Endothelial cell of umbilical vein (primary cell): ENCODE data around the gene HSD17B11.

ENCODE experiments used
- MYC ChIP-seq: IDR thresholded peaks from one replicate; pipeline ENCODE4 v1.6.1; 2011; ENCODE audit warnings: mild to moderate bottlenecking, low read depth, low read length
- POLR2A ChIP-seq: IDR thresholded peaks from 2 replicates; pipeline ENCODE4 v1.6.1; 2012; ENCODE audit warnings: low read depth, mild to moderate bottlenecking, control low read depth, low read length
- POLR2AphosphoS5 ChIP-seq: IDR thresholded peaks from 2 replicates; pipeline ENCODE4 v1.6.1; 2012; ENCODE audit warnings: low read depth, mild to moderate bottlenecking, control low read depth, low read length, moderate library complexity; ENCODE audit not compliant: insufficient read depth
- TF ChIP-seq, protein P1 (sequence below), 2 donors: IDR thresholded peaks; 1 replicate in 1 of 2; 2 replicates in 1 of 2; pipeline ENCODE4 v1.5.1; 2011; ENCODE audit warnings: low read length in 2 of 2, mild to moderate bottlenecking in 2 of 2, moderate library complexity in 2 of 2, control low read depth in 1 of 2, inconsistent platforms in 1 of 2, low read depth in 1 of 2; ENCODE audit not compliant: insufficient read depth in 1 of 2; ENCODE audit errors: extremely low read depth in 1 of 2

DNA sequence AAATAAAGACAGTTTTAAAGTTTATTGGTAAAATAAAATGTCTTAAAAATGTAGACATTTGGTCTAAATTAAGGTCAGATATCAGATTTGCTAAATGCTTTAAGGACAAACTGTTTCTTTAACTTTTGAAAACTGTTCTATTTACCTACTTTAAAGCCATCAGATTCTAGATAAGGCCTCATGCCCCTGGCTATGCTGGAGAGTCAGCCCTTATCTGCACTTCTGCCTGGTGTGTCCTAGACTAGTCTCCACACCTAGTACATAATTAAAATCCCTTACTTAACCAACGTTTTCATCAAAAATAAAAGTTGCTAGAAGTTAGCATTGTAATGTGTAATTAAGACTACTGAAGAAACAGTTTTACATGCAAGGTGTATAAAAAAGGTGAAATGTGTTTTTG is 25.6 kb downstream of the HSD17B11 start:
- TF ChIP-seq MYC: no peak
- TF ChIP-seq, protein P1, sequence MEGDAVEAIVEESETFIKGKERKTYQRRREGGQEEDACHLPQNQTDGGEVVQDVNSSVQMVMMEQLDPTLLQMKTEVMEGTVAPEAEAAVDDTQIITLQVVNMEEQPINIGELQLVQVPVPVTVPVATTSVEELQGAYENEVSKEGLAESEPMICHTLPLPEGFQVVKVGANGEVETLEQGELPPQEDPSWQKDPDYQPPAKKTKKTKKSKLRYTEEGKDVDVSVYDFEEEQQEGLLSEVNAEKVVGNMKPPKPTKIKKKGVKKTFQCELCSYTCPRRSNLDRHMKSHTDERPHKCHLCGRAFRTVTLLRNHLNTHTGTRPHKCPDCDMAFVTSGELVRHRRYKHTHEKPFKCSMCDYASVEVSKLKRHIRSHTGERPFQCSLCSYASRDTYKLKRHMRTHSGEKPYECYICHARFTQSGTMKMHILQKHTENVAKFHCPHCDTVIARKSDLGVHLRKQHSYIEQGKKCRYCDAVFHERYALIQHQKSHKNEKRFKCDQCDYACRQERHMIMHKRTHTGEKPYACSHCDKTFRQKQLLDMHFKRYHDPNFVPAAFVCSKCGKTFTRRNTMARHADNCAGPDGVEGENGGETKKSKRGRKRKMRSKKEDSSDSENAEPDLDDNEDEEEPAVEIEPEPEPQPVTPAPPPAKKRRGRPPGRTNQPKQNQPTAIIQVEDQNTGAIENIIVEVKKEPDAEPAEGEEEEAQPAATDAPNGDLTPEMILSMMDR (IDR thresholded peaks at IDR 0.05; ENCODE audit: extremely low read depth in 1 of 2, insufficient read depth in 1 of 2, low read depth in 1 of 2, low read length in 2 of 2): no peak
- no peak for TF ChIP-seq POLR2A
- TF ChIP-seq POLR2AphosphoS5: no peak
